Breast epithelium (tissue), 4 donors: ENCODE measurements around the gene ADAM8. TPM values are rescaled to one million over a fixed set of nuclear protein-coding genes. Genes with fewer than 3 reads are reported as not detected.
A peak's percentile ranks its signal among the peaks of the same experiment; 100 is the strongest.

Source experiments
- DNase-seq, 2 donors: peaks; one replicate each; pipeline ENCODE4 v3.0.0-alpha.2; 2019; ENCODE audit warnings: low spot score in 2 of 2
- H3K27ac ChIP-seq, 2 donors: fragments of 200-600 bp; sonication (generic) in 1 of 2; one replicate each; pipeline ENCODE4 v1.5.1; 2016 to 2019; ENCODE audit warnings: mild to moderate bottlenecking in 1 of 2
- H3K27me3 ChIP-seq, 2 donors: fragments of 200-600 bp; sonication (generic) in 1 of 2; one replicate each; pipeline versions ENCODE4 v1.5.1 to v1.6.0; 2017 to 2019; ENCODE audit warnings: control low read depth in 1 of 2, mild to moderate bottlenecking in 1 of 2
- H3K36me3 ChIP-seq: fragments of 200-600 bp; one replicate; pipeline ENCODE4 v1.5.1; 2019
- H3K4me1 ChIP-seq, 2 donors: fragments of 200-600 bp; sonication (generic); one replicate each; pipeline ENCODE4 v1.5.1; 2016 to 2019; ENCODE audit warnings: control low read depth in 1 of 2
- H3K4me3 ChIP-seq, 3 donors: fragments of 200-600 bp; sonication (generic); 1 replicate in 2 of 3; 2 replicates in 1 of 3; pipeline ENCODE4 v1.5.1; 2016 to 2019; ENCODE audit warnings: mild to moderate bottlenecking in 3 of 3, moderate library complexity in 2 of 3
- H3K9me3 ChIP-seq, 2 donors: fragments of 200-600 bp; sonication (generic) in 1 of 2; one replicate each; pipeline ENCODE4 v1.5.1; 2016 to 2019; ENCODE audit warnings: control low read depth in 1 of 2
- CTCF ChIP-seq, 3 donors: fragments of 450-650 bp; IDR thresholded peaks; one replicate each; pipeline ENCODE4 v1.5.1; 2016 to 2017; ENCODE audit warnings: antibody characterized with exemption in 3 of 3, mild to moderate bottlenecking in 3 of 3, moderate library complexity in 3 of 3
- POLR2A ChIP-seq: fragments of 450-650 bp; IDR thresholded peaks from one replicate; pipeline ENCODE4 v1.6.1; 2016; ENCODE audit warnings: antibody characterized with exemption, mild to moderate bottlenecking, moderate library complexity
- POLR2AphosphoS5 ChIP-seq, 3 donors: sonication (generic); formaldehyde crosslinking; IDR thresholded peaks; one replicate each; pipeline ENCODE4 v1.6.1; 2017; ENCODE audit warnings: antibody characterized with exemption in 3 of 3
- intact Hi-C: fragments of 100-400 bp; cut with DNase I; formaldehyde crosslinking; loops from one replicate; pipeline ENCODE4 v1.15.1; 2023; ENCODE audit warnings: low total_unique reads
- total RNA-seq, 3 donors: library from RNA; depleted of rRNA; stranded (reverse); fragments of >200 nt; gene quantifications; one replicate each; pipeline ENCODE4 v1.1.0, GENCODE V29; 2016

ADAM8 gene
- total RNA-seq, 3 donors from 2014 or later = 4.6 to 6.6 (median 5.0) TPM

- Histone ChIP-seq H3K9me3 (no peaks in the 10 kb centered on the region), H3K27me3 (no peaks in the 10 kb centered on the region), H3K4me3 (peak overlapping the region; percentile 4 to 58 (median 34)), H3K36me3 (no peaks in the 10 kb centered on the region), H3K4me1 (peaks cover 14 to 15% of the 10 kb centered on the region in 2 donors), H3K27ac (peak overlapping the region; percentile 84 to 89)
- intact Hi-C loops = no loop called here
- peak; percentile 53 to 71 for DNase-seq
- peak in 2 of 3 donors; percentile 25 to 51 for TF ChIP-seq POLR2AphosphoS5 (IDR thresholded peaks at IDR 0.05)
- TF ChIP-seq POLR2A = no peak
- no peak for TF ChIP-seq CTCF (IDR thresholded peaks at IDR 0.05)
Observed at GRCh38 chr10:133257489-133258065, 19.1 kb downstream of the ADAM8 start.

GRCh38 chr10:133255323-133255722, 21.3 kb downstream of the ADAM8 start:
- no peak for DNase-seq
- TF ChIP-seq CTCF (IDR thresholded peaks at IDR 0.05) (no peak), POLR2A (no peak), POLR2AphosphoS5 (IDR thresholded peaks at IDR 0.05) (no peak)
- H3K27ac ChIP-seq = no peak overlapping the region
- H3K9me3 ChIP-seq = no peaks in the 10 kb centered on the region
- H3K4me3 ChIP-seq = no peak overlapping the region
- peaks cover 14 to 15% of the 10 kb centered on the region in 2 donors for H3K4me1 ChIP-seq
- H3K27me3 ChIP-seq = peaks cover 0 to 7% of the 10 kb centered on the region in 2 donors
- intact Hi-C loops = no loop called here
- H3K36me3 ChIP-seq = no peaks in the 10 kb centered on the region

- Histone ChIP-seq H3K27me3 (peaks cover 0 to 11% of the 10 kb centered on the region in 2 donors), H3K4me3 (no peak overlapping the region), H3K4me1 (peaks cover 14 to 15% of the 10 kb centered on the region in 2 donors), H3K27ac (no peak overlapping the region), H3K36me3 (no peaks in the 10 kb centered on the region), H3K9me3 (no peaks in the 10 kb centered on the region)
- TF ChIP-seq POLR2A (no peak), CTCF (IDR thresholded peaks at IDR 0.05) (no peak), POLR2AphosphoS5 (IDR thresholded peaks at IDR 0.05) (no peak)
- DNase-seq = no peak
- intact Hi-C loops = no loop called here
Observed at GRCh38 chr10:133254421-133255120, 22.1 kb downstream of the ADAM8 start.

GRCh38 chr10:133253361-133253955, 23.2 kb downstream of the ADAM8 start:
- no peak for TF ChIP-seq POLR2AphosphoS5 (IDR thresholded peaks at IDR 0.05)
- no peak for TF ChIP-seq CTCF (IDR thresholded peaks at IDR 0.05)
- no peak for TF ChIP-seq POLR2A
- intact Hi-C loops = no loop called here
- Histone ChIP-seq H3K36me3 (no peaks in the 10 kb centered on the region), H3K4me3 (no peak overlapping the region), H3K9me3 (no peaks in the 10 kb centered on the region), H3K27ac (no peak overlapping the region), H3K27me3 (peaks cover 0 to 20% of the 10 kb centered on the region in 2 donors), H3K4me1 (peaks cover 8 to 11% of the 10 kb centered on the region in 2 donors)
- no peak for DNase-seq

- Histone ChIP-seq H3K27me3 (peaks cover 0 to 33% of the 10 kb centered on the region in 2 donors), H3K27ac (no peak overlapping the region), H3K36me3 (no peaks in the 10 kb centered on the region), H3K9me3 (no peaks in the 10 kb centered on the region), H3K4me3 (no peak overlapping the region), H3K4me1 (no peaks in the 10 kb centered on the region)
- intact Hi-C loops = no loop called here
- TF ChIP-seq POLR2AphosphoS5 (IDR thresholded peaks at IDR 0.05) = no peak
- no peak for TF ChIP-seq POLR2A
- no peak for TF ChIP-seq CTCF (IDR thresholded peaks at IDR 0.05)
- no peak for DNase-seq
Observed at GRCh38 chr10:133252223-133252552, 24.5 kb downstream of the ADAM8 start.
